Measurements from ENCODE around the gene PPM1B.

GRCh38 chr2:44280869-44281268, 112.2 kb downstream of the PPM1B start:
- TF ChIP-seq GATA3 (IDR thresholded peaks at IDR 0.05; ENCODE audit: low read depth, low read length) (no peak), GATA2 (IDR thresholded peaks at IDR 0.05; ENCODE audit: low read depth, low read length) (no peak)

All from SH-SY5Y (cell line).